ENCODE data around the gene CCR5AS.

CCR5AS gene

DNA sequence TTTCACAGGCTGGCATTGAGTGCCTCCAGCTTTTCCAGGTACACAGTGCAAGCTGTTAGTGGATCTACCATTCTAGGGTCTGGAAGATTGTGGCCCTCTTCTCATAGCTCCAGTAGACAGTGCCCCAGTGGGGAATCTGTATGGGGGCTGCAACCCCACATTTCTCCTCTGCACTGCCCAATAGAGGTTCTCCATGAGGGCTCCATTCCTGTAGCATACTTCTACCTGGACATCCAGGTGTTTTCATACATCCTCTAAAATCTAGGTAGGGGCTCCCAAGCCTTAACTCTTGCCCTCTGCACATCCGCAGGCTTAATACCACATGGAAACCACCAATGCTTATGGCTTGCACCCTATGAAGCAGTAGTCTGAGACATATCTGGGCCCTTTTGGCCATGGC lies 68.0 kb downstream of the CCR5AS start:
- no peaks in the 10 kb centered on the region for H3K27me3 ChIP-seq (ENCODE audit: insufficient read depth)
- no peak overlapping the region for H2AFZ ChIP-seq
- H3K27me3 Mint-ChIP-seq (ENCODE audit: insufficient read depth, low read depth, poor library complexity) = no peaks in the 10 kb centered on the region
- no peaks in the 10 kb centered on the region for H3K9me2 ChIP-seq (ENCODE audit: insufficient read depth)
- H4K20me1 ChIP-seq (replicated peaks; ENCODE audit: insufficient read depth) = no peaks in the 10 kb centered on the region
- H3K4me1 ChIP-seq (ENCODE audit: insufficient read depth) = no peaks in the 10 kb centered on the region
- H3K36me3 ChIP-seq (ENCODE audit: insufficient read depth) = peaks cover 4% of the 10 kb centered on the region; the same call in 1 of the 2 replicates
- H3K79me2 ChIP-seq (replicated peaks; ENCODE audit: insufficient read depth) = no peaks in the 10 kb centered on the region
- H3K4me3 ChIP-seq = no peak overlapping the region
- H3K36me3 Mint-ChIP-seq (ENCODE audit: low read depth) = peaks cover 17% of the 10 kb centered on the region; the same call in 2 of the 3 replicates
- H3K4me1 Mint-ChIP-seq = no peaks in the 10 kb centered on the region
- H3K27ac ChIP-seq (ENCODE audit: low read depth) = no peak overlapping the region
- TF ChIP-seq, protein P1, sequence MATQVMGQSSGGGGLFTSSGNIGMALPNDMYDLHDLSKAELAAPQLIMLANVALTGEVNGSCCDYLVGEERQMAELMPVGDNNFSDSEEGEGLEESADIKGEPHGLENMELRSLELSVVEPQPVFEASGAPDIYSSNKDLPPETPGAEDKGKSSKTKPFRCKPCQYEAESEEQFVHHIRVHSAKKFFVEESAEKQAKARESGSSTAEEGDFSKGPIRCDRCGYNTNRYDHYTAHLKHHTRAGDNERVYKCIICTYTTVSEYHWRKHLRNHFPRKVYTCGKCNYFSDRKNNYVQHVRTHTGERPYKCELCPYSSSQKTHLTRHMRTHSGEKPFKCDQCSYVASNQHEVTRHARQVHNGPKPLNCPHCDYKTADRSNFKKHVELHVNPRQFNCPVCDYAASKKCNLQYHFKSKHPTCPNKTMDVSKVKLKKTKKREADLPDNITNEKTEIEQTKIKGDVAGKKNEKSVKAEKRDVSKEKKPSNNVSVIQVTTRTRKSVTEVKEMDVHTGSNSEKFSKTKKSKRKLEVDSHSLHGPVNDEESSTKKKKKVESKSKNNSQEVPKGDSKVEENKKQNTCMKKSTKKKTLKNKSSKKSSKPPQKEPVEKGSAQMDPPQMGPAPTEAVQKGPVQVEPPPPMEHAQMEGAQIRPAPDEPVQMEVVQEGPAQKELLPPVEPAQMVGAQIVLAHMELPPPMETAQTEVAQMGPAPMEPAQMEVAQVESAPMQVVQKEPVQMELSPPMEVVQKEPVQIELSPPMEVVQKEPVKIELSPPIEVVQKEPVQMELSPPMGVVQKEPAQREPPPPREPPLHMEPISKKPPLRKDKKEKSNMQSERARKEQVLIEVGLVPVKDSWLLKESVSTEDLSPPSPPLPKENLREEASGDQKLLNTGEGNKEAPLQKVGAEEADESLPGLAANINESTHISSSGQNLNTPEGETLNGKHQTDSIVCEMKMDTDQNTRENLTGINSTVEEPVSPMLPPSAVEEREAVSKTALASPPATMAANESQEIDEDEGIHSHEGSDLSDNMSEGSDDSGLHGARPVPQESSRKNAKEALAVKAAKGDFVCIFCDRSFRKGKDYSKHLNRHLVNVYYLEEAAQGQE (IDR thresholded peaks at IDR 0.05; ENCODE audit: unreplicated experiment) = no peak
- TF ChIP-seq NANOG (IDR thresholded peaks at IDR 0.05; ENCODE audit: borderline replicate concordance) = no peak
- no peak for TF ChIP-seq ZNF114 (CRISPR knock-in tag; IDR thresholded peaks at IDR 0.05)
- TF ChIP-seq, protein P2, sequence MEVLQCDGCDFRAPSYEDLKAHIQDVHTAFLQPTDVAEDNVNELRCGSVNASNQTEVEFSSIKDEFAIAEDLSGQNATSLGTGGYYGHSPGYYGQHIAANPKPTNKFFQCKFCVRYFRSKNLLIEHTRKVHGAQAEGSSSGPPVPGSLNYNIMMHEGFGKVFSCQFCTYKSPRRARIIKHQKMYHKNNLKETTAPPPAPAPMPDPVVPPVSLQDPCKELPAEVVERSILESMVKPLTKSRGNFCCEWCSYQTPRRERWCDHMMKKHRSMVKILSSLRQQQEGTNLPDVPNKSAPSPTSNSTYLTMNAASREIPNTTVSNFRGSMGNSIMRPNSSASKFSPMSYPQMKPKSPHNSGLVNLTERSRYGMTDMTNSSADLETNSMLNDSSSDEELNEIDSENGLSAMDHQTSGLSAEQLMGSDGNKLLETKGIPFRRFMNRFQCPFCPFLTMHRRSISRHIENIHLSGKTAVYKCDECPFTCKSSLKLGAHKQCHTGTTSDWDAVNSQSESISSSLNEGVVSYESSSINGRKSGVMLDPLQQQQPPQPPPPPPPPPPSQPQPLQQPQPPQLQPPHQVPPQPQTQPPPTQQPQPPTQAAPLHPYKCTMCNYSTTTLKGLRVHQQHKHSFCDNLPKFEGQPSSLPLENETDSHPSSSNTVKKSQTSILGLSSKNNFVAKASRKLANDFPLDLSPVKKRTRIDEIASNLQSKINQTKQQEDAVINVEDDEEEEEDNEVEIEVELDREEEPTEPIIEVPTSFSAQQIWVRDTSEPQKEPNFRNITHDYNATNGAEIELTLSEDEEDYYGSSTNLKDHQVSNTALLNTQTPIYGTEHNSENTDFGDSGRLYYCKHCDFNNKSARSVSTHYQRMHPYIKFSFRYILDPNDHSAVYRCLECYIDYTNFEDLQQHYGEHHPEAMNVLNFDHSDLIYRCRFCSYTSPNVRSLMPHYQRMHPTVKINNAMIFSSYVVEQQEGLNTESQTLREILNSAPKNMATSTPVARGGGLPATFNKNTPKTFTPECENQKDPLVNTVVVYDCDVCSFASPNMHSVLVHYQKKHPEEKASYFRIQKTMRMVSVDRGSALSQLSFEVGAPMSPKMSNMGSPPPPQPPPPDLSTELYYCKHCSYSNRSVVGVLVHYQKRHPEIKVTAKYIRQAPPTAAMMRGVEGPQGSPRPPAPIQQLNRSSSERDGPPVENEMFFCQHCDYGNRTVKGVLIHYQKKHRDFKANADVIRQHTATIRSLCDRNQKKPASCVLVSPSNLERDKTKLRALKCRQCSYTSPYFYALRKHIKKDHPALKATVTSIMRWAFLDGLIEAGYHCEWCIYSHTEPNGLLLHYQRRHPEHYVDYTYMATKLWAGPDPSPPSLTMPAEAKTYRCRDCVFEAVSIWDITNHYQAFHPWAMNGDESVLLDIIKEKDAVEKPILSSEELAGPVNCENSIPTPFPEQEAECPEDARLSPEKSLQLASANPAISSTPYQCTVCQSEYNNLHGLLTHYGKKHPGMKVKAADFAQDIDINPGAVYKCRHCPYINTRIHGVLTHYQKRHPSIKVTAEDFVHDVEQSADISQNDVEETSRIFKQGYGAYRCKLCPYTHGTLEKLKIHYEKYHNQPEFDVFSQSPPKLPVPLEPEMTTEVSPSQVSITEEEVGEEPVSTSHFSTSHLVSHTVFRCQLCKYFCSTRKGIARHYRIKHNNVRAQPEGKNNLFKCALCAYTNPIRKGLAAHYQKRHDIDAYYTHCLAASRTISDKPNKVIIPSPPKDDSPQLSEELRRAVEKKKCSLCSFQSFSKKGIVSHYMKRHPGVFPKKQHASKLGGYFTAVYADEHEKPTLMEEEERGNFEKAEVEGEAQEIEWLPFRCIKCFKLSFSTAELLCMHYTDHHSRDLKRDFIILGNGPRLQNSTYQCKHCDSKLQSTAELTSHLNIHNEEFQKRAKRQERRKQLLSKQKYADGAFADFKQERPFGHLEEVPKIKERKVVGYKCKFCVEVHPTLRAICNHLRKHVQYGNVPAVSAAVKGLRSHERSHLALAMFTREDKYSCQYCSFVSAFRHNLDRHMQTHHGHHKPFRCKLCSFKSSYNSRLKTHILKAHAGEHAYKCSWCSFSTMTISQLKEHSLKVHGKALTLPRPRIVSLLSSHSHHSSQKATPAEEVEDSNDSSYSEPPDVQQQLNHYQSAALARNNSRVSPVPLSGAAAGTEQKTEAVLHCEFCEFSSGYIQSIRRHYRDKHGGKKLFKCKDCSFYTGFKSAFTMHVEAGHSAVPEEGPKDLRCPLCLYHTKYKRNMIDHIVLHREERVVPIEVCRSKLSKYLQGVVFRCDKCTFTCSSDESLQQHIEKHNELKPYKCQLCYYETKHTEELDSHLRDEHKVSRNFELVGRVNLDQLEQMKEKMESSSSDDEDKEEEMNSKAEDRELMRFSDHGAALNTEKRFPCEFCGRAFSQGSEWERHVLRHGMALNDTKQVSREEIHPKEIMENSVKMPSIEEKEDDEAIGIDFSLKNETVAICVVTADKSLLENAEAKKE (CRISPR knock-in tag; IDR thresholded peaks at IDR 0.05) = no peak
- no peak for TF ChIP-seq ZNF331 (CRISPR knock-in tag; IDR thresholded peaks at IDR 0.05; ENCODE audit: low read depth)
- TF ChIP-seq, protein P3, sequence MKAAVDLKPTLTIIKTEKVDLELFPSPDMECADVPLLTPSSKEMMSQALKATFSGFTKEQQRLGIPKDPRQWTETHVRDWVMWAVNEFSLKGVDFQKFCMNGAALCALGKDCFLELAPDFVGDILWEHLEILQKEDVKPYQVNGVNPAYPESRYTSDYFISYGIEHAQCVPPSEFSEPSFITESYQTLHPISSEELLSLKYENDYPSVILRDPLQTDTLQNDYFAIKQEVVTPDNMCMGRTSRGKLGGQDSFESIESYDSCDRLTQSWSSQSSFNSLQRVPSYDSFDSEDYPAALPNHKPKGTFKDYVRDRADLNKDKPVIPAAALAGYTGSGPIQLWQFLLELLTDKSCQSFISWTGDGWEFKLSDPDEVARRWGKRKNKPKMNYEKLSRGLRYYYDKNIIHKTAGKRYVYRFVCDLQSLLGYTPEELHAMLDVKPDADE (IDR thresholded peaks at IDR 0.05) = no peak
- no peak for TF ChIP-seq EZH2 (IDR thresholded peaks at IDR 0.05; ENCODE audit: low read depth, unreplicated experiment)
- TF ChIP-seq, protein P4, sequence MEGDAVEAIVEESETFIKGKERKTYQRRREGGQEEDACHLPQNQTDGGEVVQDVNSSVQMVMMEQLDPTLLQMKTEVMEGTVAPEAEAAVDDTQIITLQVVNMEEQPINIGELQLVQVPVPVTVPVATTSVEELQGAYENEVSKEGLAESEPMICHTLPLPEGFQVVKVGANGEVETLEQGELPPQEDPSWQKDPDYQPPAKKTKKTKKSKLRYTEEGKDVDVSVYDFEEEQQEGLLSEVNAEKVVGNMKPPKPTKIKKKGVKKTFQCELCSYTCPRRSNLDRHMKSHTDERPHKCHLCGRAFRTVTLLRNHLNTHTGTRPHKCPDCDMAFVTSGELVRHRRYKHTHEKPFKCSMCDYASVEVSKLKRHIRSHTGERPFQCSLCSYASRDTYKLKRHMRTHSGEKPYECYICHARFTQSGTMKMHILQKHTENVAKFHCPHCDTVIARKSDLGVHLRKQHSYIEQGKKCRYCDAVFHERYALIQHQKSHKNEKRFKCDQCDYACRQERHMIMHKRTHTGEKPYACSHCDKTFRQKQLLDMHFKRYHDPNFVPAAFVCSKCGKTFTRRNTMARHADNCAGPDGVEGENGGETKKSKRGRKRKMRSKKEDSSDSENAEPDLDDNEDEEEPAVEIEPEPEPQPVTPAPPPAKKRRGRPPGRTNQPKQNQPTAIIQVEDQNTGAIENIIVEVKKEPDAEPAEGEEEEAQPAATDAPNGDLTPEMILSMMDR (conservative IDR thresholded peaks at IDR 0.05; ENCODE audit: low read depth in 2 of 2) = no peak
- no peak for TF ChIP-seq STAT1 (IDR thresholded peaks at IDR 0.05; ENCODE audit: unreplicated experiment)
- TF ChIP-seq EZH2phosphoT487 (IDR thresholded peaks at IDR 0.05; ENCODE audit: unreplicated experiment) = no peak
- no peak overlapping the region for H3K4me2 ChIP-seq
- H3F3A ChIP-seq (replicated peaks; ENCODE audit: low read depth) = no peaks in the 10 kb centered on the region
- H3K27ac Mint-ChIP-seq = no peak overlapping the region
- peaks cover 37% of the 10 kb centered on the region for H3K9me3 Mint-ChIP-seq
- no peak for DNase-seq (ENCODE audit: low spot score)
- no peak overlapping the region for H3K4me3 Mint-ChIP-seq
- no peak for ATAC-seq

Data from GM23338 (cell line).